NCI-H526 (cell line): ENCODE data around the gene FDXACB1.

ENCODE experiments used
- DNase-seq, 2 experiments: peaks; one replicate each; lab custom pipeline; 2025; lab: John Stamatoyannopoulos, UW

FDXACB1 gene

DNA sequence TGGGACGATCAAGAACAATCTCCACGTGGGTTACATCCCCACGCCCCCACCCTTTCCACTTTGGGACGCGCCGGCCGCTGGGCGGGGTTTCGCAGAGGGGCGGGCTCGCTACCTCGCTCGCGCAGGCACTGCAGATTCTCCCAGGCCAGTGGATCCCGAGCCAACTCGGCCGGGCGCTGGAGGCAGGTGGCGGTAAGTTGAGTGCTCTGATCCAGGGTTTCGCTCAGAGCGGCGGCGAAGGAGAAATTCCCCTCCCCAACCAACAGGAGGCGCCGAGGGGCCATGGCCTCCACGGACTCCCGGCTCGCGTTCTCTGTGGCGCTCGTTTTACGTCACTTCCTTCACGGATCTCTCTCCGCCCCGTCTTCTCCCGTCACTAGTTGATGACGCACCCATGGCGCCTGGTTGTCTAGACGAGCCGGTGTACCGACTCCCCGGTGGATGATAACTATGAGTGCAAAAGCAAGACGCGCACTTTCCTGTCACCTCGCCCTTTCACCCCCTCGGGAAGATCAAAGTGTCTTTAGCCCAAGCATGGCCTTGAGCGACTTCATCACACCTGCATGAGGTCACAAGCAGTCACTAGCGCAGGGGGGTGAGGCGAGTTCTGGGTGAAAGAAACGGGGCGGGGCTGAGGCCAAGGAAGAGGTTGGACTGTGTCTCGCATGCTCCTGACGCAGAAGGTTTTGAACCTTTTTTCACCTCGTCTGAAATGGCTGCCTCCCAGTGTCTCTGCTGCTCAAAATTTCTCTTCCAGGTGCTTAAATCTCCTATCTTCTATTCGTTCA is at the start of gene FDXACB1, which contains the start of gene CFAP68:
FDXACB1 (minus strand) TSS at position 317 of the 788 bp plus-strand sequence; CDS start at position 284, 33 bp downstream.
CFAP68 (plus strand) TSS at position 693 of the 788 bp plus-strand sequence; CDS start at position 713, 20 bp downstream.
- peak; percentile 100 for DNase-seq

GRCh38 chr11:111926505-111927391 is 47.8 kb upstream of the FDXACB1 start:
- peak; percentile 97 to 100 for DNase-seq

- DNase-seq, result no peak
Measured at GRCh38 chr11:111925953-111926352, 47.0 kb upstream of the FDXACB1 start.

DNA sequence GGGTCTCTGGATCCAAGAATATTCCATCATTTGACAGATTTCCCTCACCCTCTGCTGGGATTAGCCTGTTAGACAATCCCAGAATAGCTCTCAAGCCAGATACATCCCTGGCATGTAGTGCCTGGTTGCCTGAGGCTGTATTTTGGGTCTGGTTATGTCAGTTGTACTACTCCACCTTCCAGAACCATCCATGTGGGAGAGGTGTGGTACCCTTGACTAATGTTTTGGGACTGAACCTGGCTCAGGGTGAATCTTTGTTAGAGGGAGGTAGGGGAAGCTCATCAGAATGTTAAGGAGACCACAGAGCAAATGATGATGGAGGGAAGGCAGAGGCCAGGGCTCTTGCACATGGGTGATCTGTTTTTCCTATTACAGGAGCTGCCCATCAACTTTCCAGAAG is 45.0 kb upstream of the FDXACB1 start:
- no peak for DNase-seq

- DNase-seq, result no peak
Measured at GRCh38 chr11:111923351-111923788, 44.4 kb upstream of the FDXACB1 start.

- no peak for DNase-seq
Measured at GRCh38 chr11:111922803-111923202, 43.8 kb upstream of the FDXACB1 start.

DNA sequence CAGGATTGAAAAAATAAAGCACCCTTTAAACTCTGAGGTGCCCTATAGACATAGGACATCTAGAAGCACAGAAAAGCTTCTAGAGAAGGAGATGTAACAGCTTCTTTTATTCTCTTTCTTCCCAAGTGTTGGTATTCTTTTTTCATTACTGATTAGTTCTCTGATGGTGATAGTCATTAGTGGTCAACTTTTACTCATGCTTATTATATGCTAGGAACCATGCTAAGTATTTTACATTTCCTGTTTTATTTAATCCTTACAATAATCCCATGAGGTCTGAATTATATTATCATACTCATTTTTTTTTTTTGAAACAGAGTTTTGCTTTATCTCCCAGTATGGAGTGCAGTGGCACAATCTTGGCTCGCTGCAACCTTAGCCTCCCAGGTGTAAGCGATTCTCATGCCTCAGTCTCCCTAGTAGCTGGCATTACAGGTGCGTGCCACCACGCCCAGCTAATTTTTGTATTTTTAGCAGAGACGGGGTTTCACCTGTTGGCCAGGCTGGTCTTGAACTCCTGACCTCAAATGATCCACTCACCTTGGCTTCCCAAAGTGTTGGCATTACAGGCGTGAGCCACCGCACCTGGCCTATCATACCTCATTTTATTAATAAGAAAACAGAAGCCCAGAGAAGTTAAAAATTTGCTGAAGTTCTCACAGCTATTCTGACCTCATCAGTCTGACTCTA is 42.7 kb upstream of the FDXACB1 start:
- no peak for DNase-seq

- no peak for DNase-seq
Measured at GRCh38 chr11:111920908-111921307, 41.9 kb upstream of the FDXACB1 start.

- peak; percentile 99 to 100 for DNase-seq
Measured at GRCh38 chr11:111918390-111919256, 39.7 kb upstream of the FDXACB1 start, which contains the start of gene C11orf52. C11orf52 (plus strand) TSS chr11:111918913; CDS start chr11:111918973, 60 bp downstream.

- no peak for DNase-seq
Measured at GRCh38 chr11:111917788-111918187, 38.8 kb upstream of the FDXACB1 start.

- no peak for DNase-seq
Measured at GRCh38 chr11:111917312-111917711, 38.3 kb upstream of the FDXACB1 start.

DNA sequence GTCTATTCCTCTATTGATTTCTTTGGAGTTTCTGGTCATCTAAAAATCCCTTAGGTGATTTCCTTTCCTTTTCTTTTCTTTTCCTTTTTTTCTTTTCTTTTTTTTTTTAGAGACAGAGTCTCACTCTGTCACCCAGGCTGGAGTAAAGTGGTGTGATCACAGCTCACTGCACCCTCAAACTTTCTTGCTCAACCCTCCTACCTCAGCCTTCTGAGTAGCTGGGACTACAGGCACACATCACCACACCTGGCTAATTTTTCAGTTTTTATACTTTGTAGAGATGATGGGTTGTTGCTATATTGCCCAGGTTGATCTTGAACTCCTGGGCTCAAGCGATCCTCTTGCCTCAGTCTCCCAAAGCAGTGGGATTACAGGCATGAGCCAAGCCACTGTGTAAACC is 37.8 kb upstream of the FDXACB1 start:
- DNase-seq, result no peak

- DNase-seq, result no peak
Measured at GRCh38 chr11:111913997-111914396, 35.0 kb upstream of the FDXACB1 start.

- DNase-seq, result no peak
Measured at GRCh38 chr11:111913031-111913861, 34.3 kb upstream of the FDXACB1 start.

DNA sequence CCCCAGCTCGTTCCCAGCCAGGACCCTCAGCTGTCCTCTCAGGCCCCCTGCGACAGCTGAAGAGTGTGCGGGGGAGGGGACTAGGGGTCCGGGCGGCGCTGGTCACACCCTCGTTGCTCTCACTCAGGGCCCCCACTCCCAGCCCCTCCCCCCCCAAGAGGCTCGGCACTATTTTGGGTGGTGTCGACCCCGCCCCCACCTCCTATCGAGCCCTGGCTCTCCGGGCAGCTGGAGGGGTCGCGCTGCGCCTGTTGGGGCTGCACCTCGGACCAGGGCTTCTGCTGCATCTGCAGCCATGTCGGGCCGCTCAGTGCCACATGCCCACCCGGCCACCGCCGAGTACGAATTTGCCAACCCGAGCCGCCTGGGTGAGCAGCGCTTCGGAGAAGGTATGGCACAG is 33.6 kb upstream of the FDXACB1 start, which contains the start of gene HSPB2:
HSPB2 (plus strand) TSS at position 200 of the 400 bp plus-strand sequence; CDS start at position 296, 96 bp downstream.
- DNase-seq, result no peak

DNA sequence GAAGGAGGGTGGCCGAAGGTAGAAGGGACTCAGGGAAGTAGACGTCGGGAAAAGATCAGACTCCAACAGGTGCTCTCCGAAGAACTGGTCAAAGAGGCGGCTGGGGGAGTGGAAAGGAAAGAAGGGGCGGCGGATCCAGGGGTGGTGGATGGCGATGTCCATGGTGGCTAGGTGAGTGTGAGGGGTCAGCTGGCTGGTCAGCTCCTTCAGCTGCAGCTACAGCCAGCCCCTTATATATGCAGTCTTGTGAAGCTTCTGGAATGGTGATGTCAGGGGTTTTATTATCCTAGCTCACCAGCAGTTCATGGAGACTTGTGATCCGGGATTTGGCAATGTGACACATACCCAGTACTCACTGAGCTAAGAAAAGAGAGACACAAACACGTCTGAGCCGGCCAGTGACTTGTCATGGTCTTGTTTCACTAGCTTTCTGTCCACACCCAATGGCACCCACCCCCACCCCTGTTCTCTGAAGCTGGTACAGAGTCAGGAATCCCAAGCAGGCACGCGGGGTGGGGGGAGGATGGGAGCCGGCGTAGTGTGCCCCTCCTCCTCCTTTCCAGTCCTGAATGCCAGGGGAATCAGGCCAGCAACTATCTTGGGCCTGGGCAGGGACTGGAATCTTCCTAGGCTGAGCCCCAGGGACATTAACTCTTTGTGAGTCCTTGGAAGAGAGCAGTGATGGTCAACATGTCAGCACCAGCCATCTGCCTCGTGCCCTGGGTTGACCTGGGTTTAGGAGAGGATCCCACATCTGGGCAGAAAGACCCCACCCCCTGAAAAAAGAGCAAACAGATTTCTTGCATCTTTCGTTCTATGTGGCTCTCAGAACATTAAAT is 32.8 kb upstream of the FDXACB1 start, which contains the start of gene CRYAB:
CRYAB (minus strand) TSS at position 208 of the 839 bp plus-strand sequence; CDS start at position 162, 46 bp downstream.
- DNase-seq, result no peak

DNA sequence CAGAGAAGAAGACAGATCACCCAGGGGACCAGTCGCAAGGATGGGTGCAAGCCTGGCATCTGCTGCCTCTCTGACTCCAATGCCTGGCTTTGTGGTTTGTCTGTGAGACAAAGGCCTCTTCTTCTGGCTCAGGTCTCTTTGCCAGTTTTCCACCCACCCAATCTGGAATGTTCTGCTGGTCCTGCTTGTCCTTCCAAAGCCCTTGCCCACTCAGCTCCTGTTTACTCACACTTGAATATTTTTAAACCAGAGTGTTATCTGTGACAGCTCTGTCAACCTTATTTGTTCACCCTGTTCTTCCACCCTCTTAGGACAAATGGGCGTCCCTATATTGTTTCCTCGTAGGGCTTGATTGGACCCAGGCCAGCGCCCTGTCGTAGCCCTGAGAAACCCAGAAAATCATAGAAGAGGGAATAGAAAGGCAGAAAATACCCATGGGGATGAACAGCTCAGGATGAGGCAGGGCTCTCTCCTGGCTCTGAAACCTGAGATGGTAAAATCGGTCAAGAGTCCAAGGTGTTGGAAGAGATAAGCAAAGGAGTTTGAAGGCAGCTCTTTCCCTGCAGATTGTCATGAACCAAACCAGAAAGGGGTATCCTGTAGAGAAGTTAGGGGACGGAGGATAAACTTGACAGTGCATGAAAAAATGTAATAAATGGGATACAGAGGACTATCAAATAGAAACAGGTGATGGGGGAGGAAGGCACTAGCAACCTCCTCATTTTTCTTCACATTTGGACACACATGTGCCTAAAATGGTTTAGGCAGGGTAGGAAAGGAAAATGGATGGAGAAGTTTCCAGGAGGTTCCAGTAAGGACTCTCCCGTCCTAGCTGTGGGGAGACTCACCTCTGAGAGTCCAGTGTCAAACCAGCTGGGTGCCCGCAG is 32.0 kb upstream of the FDXACB1 start:
- no peak for DNase-seq

GRCh38 chr11:111909378-111909777 is 30.4 kb upstream of the FDXACB1 start:
- no peak for DNase-seq
